HG02610 (cell line): ENCODE results near the gene FAM120B.
A peak's percentile ranks its signal among the peaks of the same experiment; 100 is the strongest.

Experiments used
- ATAC-seq: cut with Tn5 transposase; IDR thresholded peaks from one replicate; pipeline ENCODE4 v1.9.1; 2021; ENCODE audit warnings: mild to moderate bottlenecking, moderate library complexity; ENCODE audit not compliant: unreplicated experiment

The FAM120B gene

DNA sequence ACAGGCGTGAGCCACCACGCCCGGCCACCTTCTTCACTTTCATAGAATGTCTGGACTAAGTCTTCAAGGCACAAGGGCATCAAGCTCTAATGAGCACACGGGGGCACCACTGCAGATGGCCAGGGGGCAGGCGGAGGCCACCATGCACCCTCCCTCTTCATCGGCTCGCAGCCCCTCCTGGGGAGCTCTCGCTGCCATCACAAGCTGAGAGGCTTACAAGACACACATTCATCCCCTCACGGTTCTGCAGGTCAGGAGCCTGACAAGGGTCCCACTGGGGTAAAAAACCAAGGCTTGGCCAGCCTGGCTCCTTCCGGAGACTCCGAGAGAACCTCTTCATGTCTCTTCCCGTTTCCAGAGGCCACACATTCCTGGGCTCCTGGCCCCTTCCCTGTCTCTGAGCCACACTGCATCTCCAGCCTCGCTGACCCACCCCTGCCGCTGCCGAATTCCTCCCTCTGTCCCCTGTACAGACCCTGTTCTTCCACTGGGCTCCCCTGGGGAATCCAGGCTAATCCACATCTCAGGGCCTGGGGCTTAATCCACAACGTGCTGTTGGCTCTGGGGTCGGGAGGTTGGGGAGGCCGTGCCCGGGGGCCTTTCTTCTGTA, 35.5 kb upstream of the FAM120B start:
- ATAC-seq, result no peak

DNA sequence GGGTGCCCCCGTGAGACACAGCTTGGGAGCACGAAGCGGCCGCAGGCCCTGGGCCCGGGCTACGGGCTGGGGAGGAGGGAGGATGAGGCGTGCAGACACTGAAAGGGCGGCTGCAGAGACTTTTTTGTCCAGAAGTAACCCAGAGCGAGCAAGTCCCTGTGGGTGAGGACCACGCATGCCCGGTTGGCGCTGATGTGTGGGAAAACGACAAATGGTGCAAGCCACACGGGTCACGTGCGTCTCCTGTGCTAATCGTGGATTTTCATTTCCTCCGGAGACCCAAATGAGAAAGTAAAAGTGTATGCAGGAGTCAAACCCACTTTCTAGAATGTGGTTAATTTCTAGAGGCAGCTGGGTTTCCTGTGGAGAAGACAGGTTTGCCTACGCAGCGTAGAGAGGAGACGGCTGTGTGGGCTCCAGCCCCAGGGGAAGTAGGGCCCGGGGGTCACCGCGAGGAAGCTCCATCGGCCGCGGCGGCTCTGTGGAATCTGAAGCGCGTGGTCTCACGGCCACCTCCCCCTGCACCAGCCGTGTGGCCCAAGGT, 34.7 kb upstream of the FAM120B start:
- peak; percentile 94 for ATAC-seq

DNA sequence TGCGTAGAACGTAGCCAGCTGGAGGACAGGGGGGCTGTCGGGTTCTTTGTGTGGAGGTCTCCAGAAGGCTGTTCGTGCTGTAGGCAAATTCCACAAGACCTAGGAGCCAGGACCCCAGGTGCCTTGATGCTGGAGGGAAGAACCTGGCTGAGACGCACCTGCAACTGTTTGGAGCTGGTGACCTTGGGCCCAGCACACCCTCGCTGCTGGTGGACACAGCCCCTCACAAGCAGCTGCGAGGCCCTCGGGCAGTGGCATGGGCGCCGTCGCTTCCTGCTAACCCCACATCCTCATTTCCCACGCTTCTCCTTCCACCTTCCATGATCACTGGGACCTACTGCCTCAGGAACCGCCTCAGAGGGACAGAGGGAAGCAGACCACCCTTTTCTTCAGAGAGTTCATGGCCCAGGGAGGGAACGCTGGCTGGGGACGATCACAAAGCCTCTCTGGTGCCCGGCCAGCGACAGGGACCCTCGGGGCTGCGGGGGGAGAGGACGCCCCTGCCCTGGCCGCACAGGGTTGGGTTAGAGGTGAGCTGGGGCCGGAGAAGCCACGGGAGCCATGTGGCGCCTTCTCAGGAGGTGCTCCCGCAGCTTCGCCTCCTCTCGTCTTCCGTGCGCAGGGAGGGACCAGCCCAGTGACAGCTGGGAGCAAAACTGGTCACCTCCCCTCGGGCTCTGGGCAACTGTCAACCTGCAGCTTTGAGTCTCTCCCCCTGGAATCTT, 34.1 kb upstream of the FAM120B start:
- no peak for ATAC-seq

DNA sequence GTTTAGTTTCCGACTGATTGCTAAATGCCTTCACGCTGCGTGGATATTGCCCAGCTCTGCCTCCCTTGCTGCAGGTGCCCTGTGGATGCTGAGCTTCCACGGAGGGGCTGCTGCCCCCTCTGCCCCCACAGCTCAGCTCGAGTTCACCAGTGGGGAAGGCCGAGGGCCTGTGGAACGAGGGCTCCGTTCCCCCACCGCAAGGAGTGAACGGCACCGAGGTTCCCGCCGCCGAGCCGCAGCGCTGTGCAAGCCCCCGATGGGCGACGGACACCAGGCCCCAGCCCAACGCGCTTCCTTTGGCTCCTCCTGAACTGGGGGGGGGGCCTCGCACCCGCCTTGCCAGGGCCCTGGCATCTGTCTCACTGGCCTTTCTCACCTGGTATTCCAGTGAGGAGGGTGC, 33.4 kb upstream of the FAM120B start:
- no peak for ATAC-seq

DNA sequence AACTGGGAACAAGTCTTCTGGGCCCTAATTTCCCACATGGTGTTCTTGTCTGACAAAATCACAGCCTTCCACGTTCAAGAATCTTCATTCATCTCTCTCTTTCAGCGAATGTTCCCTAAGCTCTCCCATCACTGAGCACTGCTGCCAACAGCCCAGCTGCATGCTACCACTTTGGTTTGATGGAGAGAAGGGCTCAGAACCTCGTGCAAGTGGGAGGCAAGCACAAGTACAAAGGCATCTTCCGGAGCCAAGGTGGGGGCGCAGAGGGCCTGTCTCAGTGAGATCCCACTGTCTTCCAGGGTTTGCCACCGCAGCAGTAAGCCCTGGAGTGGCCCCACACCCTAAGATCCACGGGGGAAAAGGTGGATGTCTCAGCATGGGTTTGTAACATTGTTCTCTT, 32.9 kb upstream of the FAM120B start:
- no peak for ATAC-seq

DNA sequence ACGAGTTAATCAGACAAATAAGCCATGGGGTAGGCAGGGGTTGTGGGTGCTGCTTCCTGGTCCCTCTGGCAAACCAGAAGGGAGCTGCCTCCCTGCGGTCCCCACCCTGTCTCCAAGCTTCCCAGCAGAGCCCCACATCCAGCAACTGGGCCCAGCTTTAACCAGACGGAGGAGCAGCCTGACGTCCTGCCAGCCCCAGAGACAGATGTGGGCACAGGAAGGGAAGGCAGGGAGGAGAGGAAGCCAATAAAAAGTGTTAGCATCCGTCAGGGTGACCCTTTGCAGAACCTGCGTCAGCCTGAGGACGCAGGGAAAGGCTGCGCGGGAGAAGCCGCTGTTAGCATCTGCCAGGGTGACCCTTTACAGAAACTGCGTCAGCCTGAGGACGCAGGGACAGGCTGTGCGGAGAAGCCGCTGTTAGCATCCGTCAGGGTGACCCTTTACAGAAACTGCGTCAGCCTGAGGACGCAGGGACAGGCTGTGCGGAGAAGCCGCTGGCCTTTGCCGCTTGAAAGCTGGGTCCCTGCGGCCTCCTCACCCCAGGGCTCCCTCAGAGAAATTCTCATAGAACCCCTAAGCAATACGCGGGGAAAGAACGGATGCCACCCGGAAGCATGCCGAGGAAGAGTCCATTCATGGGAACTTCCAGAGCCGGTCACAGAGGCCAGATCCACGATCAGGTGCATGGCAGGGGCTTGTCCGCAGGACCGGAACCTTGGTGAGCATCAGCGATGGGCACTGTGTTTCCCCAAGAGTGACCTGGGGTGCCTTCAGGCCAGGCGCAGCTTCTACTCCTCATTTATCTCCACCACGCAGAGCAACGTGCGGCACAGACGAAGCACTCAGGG, 31.6 kb upstream of the FAM120B start:
- no peak for ATAC-seq

DNA sequence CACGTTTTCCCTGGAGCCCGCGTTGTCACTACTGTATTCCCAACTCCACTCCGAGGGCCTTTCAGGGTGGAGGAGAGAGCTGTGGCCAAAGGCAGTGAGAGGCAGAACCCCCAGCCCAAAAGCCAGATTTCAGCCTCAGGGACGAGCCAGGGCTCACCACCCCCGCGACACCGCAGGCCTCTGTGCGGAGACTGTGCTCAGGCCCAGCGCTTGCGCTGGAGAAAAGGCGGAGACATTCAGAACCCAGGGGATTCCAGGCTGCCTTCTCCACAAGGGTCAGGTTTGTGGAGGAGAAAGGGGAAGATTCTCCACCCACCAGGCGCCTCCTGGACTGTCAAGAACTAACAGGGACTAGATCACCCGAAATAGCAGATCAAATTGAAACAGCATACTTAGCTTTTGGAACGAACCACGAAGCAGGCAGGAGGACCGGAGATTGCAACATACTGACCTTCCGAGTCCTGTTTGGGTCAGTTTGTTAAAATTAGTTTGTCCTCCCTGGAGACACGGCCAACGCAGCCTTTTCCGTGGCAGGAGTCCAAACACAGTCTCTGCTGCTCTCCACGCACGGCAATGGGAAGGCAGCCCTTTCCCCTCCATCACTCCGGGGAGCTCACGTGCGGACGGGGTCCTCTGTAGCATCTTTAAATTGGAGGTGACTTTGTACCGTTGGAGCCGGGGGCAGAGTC, 30.0 kb upstream of the FAM120B start:
- no peak for ATAC-seq

DNA sequence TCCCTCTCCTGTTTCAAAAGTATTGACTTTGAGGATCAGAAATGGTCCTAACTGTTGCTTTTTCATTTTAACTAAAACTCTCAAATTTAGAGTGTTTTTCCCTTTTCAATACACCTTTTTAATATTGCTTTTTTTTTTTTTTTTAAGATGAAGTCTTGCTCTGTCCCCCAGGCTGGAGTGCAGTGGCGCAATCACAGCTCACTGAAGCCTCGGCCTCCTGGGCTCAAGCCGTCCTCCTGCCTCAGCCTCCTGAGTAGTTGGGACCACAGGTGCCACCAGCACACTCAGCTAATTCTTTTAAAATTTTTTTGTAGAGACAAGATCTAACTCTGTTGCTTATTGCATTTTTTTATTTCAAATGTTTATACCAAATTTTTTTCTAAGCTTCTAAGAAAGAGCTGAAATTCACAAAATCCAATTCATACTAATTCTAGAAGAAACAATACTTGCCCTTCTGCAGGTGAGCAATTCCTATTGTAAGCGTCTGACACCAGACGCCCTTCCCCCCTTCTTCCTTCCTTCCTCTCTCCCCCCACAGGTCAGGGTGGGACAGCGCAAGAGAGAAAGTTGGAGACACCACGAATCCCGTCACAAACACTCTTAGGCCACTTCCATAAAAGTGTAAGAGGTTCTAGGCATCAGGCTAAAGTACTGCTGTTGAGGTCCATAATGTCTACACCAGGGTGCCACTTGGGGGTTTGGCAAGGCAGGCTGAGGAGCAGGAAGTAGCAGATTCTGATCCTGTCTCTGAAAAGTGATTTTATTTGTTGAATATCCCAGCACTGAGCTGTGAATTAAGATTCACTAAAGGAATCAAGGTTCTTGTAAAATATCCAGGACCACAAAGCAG, 28.4 kb upstream of the FAM120B start:
- ATAC-seq, result no peak

DNA sequence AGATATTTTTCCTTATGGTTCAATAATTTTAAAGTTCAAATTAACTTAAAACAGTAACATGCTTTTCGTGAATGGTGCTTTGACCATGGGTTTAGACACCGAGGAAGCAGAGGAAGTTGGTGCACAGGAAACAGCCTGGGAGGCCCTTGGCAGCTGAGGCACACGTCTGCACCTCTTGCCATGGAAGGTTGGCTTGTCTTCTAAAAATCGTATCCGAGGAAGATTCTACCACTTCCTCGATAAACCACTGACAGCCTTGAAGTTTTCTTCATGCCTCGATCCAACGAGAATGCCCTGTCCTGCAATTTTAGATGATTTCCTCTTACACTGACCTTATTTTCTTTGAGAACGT, 27.8 kb upstream of the FAM120B start:
- no peak for ATAC-seq

DNA sequence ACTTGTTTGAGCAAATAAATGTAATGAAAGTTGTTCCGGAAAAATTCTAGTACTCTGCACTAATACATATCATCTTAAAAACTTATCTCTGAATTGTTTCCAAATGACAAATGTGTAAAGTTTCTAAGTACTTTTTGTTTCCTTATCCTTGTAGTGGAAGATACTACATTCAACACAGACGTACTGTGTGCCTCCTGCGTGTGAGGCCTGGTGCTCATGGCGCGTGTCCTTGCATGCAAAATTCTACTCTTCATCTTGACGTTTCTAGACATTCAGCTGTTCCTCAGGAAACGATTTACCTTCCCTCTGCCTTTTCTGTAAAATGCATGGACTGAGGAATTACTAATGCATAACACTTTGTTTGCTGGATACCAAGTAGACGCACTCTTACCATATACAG, 27.1 kb upstream of the FAM120B start:
- ATAC-seq, result no peak

DNA sequence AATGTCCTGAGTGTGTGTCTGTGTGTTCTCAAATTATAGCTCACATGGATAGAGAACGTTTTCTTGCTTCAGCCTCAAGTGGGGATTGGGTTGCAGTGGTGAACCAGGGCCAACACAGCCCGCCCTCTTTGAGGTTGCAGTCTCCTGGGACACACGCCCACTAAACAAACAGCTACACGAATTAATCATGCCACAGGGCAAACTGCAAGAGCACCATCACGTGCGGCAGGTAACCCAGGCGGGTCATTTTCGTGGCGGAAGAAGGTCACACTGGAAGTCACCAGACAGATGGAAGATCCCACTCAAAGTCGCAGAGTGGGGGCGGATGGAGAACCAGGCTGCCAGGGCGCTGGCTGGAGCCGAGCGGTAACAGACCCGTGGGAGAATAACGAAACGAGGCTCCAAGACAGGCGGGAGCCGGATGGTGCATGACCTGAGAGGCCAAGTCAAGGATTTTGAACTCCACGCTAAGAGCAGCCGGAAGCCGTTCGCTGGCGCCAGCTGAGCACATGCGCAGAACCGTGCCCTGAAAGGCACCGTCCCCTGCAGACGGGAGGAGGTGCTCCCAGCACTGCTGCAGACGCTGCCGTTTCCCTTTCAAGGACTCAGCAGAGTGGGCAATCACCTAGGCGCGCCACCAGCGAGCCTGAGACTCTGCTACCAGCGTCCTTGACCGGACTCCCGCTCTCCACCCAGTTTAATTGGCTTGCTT, 26.4 kb upstream of the FAM120B start:
- no peak for ATAC-seq

DNA sequence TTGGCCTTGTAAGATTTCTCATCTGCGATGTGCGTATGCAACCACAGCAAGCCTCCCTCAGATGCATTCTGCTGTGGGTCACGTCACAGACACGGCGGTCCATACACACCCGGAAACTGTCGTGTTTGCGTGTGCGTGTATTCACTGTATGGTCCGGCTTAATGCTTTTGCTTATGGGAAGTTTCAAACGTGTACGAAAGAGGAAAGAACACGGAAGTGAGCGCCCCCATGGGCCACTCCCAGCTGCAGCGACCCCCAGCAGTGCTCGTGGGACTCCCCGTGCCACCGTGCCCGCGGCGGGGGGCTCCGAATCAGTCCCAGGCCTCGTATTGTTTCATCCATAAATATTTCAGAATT, 25.9 kb upstream of the FAM120B start:
- ATAC-seq, result no peak

DNA sequence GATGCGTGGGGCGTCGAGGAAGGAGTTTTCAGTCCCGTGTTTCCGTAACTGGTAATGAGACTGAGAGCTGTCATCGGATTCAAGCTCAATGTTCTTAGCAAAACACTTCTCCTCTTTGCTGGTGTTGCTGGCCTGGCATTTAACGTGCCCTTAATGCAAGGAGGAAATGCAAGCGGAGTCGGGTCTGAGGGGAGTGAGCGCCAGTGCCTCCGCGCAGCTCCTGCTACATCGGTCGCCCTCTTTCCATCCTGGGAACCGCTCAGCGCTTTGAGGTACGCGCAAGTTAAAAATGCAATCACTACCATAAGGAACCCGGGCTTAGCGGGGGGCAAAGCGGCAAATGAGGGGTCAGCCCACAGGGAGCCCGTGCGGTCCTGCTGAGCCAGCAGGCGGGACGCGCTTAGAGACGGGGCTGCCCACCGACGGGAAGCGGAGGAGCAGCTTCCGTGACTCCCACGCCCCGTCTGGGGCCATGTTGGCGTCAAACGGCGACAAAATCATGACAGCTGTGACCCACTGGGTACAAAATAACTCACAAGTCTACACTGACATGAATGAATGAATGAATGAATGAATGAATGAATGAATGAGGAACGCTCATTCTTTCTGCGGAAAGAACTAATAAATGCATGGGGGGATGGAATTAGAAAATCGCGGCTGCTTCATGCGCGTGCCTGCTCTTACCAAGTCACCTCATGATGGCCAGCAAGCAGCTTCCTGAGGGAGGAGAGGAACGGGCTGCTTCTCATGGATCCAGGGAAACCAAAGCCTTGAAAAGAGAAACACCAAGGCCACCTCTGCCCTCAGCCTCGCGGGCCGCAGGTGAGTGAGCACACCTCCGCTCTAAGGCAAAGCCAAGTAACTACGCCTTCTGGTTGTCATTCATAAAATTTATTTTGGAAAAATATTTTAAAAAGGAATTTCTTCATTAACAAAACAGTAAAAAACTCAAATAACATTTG, 24.9 kb upstream of the FAM120B start:
- no peak for ATAC-seq

DNA sequence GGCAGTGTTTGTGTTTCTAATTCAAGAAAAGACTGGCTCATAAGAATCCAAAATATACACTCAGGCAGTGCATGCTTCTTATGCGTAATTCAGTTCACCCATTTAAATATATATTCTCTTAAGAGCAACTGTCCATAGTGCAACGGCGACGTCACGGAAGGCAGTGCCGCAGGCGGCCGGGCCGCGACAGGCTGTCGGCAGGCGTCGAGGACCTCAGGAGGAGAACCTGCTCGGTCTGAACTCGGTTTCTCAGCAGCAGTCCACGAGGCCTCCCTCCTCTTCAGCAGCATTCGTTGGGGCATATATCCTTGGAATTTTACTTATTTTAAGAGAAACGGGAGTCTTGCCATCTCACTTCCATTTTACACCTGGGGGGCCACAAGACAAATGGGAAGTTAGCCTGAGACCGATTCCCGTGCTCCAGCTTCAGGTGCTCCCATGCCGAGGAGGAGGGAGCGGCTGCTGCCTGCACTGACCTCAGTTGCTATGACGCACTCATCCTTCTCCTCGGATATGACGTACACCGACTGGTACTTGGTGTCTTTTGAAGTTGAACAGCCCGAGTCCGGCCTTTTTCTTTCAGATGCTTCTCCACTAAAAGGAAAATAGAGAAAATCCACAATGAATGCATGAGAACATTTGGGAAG, 23.9 kb upstream of the FAM120B start:
- no peak for ATAC-seq

DNA sequence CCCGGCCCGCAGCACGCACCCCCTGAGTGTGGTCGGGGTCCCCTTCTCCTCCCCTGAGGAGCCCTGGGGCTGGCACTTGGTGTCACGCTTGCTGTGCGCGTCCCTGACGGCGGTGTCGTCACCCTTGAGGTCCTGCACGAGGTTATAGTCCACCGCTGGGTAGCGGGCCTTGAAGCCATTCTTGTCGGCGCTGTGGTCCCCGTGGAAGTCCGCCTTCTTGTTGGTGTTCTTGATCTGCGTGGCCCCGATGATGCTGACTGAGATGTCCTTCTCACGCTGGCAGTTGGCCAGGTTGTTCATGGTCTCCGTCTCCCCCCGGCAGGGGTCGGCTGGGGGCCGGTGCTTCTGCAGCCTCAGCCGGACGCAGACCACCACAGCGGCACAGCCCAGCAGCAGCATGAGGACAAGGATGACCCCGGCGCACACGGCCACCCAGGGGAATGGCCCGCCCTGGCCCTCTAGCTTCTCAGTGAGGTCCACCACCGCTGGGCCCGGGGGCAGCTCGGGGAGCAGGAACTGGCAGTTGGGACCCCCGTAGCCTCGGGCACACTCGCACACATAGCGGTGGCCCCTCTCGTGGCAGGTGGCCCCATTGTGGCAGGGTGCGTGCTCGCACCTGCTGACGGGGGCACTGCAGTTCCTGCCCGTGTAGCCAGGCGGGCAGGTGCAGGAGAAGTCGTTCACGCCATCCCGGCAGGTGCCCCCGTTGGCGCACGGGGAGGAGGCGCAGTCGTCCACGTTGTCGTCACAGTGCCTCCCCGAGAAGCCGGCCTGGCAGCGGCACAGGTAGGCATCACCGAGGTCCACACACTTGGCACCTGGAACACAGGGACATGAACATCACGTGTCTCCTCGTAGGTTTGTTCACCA, 23.1 kb upstream of the FAM120B start:
- ATAC-seq, result no peak

DNA sequence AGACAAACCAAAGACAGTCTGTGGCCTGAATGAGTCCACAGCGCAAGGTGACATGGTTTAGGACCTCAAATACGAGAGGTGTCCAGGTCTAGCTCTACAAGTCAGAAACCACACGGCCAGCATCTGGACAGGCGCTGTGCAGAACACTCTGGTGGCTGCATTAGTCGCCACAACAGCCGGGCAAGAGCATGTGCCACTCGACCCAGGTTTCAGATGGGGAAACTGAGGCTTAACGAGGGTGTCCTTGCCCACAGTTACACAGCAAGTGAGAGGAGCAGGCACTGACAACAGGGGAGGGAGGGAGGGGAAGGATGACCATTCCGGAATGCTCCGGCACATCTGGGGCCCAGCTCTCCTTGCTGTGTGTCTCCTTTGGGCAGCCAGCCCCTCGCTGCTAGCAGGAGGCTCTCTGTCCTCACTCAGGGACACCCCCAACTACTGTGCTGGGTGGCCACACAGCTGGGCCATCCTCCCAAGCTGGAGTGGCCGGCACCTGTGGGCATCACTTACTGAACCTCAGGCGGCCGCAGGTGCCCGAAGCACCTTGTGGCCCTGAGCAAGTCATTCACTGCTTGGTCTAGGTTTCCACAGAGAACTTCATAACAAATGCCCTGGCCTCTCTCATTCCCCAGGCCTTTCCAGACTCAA, 22.3 kb upstream of the FAM120B start:
- no peak for ATAC-seq
